HG03571 (cell line): ENCODE measurements around the gene SLC25A14.
"Not testable (repeated sequence)": the region's sequence is repeated elsewhere in the genome, so short reads cannot be mapped to it uniquely, and the experiment has no call there.

Experiments
- ATAC-seq: cut with Tn5 transposase; IDR thresholded peaks from one replicate; pipeline ENCODE4 v1.9.1; 2021; ENCODE audit not compliant: unreplicated experiment

The SLC25A14 gene, protein sequence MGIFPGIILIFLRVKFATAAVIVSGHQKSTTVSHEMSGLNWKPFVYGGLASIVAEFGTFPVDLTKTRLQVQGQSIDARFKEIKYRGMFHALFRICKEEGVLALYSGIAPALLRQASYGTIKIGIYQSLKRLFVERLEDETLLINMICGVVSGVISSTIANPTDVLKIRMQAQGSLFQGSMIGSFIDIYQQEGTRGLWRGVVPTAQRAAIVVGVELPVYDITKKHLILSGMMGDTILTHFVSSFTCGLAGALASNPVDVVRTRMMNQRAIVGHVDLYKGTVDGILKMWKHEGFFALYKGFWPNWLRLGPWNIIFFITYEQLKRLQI

DNA sequence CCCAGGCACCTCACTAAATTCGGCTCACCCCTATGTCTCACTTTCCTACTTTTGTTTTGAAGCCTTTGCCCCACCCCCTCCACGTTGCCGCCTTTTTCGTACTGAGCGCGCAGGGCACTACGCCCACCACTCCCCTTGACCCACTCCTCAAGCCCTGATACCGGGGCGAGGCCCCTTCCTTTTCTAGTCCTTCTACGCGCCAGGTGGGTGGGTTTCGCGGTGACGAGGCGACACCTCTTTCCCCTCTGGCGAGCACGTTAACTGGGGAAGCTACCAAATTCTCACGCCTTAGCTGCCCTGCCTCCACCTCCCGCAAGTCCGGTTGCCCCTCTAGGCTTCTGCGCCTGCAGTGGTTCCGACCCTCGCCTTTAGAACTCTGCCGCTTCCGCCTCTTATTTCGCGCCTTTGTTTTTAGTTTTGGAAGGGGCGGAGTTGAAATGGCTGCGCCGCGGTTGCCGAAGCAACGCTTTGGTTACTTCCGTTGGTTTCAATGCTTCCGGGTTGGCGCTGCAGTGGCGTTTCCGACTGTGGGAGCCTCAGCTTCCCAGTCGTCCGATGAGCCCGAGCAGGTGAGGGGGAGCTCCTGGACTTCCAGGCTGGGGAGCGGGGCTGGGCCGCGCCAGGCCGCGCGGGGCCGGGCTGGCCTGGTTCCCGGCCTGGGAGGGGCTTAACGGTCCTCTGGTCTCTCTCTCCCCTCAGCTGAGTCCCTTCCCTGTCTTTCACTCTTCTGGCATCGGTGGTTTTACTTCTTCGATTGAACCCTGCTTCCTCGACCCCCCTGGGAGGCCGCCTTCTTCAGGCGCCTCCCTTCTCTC lies at the start of gene SLC25A14:
Gene SLC25A14, plus strand, starts transcription at position 512 of the 815 bp plus-strand sequence. CDS start 360 bp downstream, outside the sequence.
- ATAC-seq: peak; percentile 99

DNA sequence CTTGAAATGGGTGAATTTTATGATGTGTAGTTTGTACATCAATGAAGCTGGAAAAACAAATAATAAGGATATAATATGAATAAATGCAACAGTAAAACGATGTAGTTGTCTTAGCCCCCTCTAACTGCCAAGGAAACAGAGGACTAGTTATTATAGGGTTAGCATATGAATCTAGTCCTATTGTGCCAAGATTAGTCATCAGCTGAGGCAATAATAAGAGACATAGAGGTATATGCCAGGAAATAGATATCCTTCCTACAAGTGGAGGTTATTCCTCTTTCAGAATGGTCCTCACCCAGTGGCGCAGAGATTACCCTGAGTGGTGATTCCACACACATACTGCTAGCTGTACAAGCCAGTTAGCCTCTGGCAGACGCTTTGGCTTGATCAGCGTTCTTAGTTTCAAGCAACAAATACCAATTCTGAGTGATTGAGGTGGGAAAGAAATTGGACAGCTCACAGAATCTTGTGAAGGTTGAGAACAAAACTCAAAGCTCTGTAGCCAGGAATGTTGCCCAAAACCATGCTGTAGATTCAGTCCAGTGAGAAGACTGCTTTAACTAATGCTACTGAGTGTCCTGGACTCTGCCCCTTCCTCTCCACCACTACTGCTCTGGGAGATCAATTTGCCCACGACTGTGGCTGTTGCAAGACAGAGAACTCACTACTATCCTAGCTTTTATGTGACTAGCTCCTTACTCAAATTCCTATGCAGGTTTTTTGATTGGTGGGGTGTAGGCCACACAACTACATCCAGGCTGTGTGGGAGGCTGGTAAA lies 44.0 kb upstream of the SLC25A14 start:
- ATAC-seq: no peak

DNA sequence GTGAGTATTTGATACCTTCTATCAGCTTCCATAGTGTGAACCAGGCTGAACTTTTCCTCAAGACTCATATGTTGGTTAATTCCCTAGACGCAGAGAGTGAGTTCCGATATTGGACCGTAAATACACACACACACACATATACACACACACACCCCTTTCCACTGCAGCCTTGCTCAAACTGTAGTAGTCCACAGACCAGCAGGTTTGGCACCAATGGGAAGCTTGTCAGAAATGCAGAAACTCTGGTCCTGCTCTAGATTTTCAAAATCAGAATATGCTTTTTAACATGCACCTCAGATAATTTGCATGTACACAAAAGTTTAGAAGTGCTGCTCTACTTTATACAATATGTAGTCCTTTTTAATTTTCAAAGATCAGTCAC lies 43.4 kb upstream of the SLC25A14 start:
- ATAC-seq: no peak

DNA sequence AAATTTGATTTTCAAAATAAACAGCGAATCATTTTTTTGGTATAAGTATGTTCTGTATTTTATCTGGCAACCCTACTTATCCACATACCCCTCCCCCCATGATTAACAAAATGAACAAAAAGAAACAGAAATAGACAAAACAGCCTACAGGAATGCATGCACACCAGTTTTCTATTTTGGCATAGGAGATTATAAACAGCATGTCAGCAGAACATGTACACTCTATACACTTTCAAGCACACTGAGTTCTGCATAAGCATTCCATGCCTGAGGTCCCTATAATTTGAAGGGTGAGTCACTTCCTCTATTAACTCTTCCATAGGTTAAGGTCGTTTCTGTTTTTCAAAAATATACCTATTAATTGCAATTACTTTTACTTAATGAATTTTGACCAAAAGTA lies 43.0 kb upstream of the SLC25A14 start:
- no peak for ATAC-seq

DNA sequence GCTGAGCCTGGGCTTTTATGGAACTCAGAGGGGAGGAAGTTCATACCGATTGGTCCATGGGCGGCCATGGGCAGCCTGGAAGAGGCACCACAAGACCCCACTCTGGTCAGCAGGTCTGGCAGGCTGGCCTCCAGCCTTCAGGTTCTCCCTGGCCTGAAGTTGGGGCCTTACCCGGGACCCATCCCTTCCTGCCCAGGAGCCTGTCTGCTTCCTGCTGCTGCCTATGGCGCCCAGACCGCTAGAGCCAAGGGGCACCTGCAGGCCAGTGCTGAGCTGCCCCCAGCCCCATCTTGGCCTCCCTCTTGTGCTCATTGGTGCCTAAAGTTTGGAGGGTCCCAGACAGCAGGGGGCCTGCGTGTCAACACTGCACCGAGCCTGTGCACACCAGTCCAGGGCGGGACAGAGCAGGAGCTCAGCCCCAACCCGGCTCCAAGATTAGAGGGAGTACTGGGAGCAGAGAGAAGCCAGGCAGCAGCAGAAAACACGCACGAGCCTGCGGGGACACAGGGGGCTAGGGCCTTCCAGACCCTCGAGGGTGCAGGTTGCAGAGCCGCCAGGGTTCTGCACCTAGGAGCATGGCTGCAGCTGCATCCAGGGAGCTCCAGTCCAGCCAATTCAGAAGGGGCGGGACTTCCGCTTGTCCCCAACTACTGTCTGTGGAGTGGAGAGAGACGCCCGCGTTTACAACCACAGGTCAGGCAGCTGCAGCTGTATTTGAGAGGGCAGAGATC lies 40.3 kb upstream of the SLC25A14 start:
- ATAC-seq: no peak

DNA sequence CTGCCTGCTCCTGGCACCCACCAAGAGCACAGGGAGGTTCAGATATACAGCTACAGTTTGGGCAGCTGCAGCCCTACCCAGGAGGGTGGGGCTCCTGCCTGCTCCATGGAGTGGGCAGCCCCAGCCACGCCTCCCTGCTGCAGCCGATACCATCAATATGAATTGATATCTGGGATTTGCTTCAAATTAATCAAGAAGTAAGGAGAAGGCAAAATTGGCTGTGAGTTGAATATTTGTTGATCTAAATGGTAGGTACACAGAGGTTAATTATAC lies 39.8 kb upstream of the SLC25A14 start:
- no peak for ATAC-seq

DNA sequence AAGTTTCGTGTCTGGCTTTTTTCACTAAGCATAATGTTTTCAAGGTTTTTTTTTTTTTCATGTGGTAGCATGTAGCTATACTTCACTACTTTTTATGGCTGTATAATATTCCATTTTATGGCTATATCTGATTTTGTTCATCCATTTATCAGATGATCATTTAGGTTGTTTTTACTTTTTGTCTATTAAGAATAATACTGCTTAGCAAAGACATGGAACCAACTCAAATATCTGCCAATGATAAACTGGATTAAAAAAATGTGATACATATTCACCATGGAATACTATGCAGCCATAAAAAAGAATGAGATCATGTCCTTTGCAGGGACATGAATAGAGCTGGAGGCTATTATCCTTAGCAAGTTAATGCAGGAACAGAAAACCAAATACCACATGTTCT lies 38.3 kb upstream of the SLC25A14 start:
- ATAC-seq: no peak

DNA sequence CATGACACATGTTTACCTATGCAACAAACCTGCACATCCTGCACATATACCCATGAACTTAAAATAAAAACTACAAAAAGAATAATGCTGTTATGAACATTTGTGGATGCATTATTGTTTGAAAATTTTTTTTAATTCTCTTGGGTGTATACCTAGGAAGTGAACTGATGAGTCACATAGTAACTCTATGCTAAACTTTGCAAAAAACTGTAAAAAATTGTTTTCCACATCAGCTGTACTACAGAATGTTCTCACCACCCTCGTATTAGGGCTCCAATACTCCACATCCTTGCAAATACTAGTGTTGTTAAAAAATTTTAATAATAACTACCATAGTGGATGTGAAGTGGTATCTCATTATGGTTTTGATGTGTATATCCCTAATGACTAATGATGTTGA lies 37.7 kb upstream of the SLC25A14 start:
- ATAC-seq: no peak

DNA sequence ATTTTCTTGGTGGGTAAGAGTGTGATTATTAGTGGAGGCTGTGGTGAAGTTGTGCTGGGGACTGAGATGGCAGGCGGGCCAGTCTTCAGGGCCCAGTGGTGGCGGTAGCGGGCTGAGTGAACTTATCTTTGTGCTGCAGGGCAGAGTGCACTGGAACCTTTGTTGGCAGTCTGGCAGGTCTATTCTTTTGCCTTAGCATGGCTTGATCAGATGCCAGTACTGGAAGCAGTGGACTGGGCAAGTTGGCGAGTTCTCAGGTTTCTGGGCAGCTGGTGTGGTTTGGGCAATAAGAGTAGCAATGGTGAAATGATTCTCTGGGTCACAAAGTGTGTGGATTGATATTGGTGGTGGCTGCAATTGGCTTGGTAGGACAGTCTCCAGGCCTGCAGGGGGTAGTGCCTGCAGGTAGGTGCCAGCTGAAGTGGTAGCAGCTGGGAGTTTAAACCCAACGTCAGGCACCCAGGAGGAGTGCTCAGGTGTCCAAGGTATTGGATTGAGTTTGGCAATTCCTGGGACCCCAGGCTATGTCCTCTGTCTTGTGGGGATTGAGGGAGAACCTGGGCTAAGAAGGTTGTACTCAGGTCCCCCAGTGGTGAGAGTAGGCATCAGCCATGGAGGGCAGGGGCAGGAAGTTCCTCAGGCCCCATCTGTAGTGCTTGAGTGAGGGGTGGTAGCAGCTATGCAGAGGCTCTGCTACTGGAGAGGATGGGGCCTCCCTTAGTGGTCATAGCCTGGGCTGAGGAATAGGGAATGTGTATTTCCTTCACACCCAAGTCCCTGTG lies 34.9 kb upstream of the SLC25A14 start:
- no peak for ATAC-seq

DNA sequence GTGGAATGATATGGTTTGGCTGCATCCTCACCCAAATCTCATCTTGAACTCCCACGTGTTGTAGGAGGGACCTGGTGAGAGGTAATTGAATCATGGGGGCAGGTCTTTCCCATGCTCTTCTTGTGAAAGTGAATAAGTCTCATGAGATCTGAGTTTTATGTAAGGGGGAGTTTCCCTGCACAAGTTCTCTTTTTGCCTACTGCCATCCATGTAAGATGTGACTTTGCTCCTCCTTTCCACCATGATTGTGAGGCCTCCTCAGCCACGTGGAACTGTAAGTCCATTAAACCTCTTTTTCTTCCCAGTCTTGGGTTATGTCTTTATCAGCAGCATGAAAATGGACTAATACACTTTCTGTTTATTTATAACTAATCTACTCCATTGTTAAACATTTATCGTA lies 19.8 kb upstream of the SLC25A14 start:
- ATAC-seq: not testable (repeated sequence)

DNA sequence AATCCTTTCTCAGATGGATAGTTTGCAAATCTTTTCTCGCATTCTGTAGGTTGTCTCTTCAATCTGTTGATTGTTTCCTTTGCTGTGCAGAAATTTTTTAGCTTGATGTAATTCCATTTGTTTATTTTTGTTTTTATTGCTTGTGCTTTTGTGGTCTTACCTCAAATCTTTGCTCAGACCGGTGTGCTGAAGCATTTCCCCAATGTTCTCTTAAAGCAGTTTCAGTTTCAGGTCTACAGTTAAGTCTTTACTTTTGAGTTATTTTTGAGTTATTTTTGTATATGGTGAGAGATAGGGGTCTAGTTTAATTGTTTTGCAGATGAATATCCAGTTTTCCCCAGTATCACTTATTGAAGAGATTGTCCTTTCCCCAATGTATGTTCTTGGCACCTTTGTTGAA lies 18.2 kb upstream of the SLC25A14 start:
- ATAC-seq: no peak

DNA sequence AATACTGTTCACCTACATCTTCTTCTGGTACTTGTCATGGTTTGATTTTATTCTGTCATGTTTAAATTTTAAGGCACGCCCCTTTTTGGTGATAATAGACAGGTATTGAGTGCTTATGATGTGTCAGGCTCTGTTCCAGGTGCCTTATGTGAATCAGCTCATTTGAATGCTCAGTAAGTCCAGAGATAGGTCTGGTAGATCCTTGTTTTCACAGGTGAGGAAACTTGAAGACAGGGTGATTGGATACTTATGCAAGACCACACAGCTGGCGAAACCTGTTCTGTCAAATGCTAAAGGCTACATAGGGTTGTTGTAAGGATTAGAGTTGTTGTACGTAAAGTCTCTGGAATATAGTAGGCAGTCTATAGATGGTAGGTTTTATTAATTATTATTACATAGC lies 9.6 kb upstream of the SLC25A14 start:
- ATAC-seq: no peak

DNA sequence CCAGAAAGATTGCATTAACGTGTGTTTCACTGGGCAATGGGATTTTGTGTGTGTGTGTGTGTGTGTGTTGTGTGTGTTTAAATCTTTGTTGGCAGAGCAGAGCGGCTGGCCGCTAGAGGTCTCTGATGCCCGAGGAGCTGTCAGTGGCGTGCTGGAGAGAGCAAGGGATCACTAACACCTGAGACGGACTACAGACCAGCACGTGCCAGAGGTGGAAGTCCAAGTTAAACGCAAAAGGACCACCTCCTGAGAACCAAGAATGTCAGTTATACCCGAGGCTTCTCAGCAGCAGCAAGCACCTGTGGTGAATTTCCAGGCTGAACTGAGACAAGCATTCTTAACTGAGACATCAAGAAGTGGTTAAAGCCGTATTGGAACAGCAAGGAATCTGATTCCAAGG lies 9.0 kb upstream of the SLC25A14 start:
- no peak for ATAC-seq

DNA sequence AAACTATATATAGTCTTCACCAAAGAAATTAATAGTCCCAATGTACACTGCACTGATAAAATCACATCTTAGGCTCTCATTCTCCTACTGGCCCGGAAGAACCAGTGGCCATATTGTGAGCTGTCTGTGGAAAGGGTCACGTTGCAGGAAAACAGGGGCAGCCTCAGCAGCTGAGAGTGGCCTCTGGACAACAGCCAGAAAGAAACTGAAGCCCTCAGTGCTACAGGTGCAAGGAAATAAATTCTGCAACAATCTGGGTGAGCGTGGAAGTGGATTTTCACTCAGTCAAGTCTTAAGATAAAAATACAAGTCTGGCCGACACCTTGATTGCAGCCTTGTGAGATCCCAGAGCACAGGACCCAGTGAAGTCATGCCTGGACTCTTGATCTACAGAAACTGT lies 3.2 kb upstream of the SLC25A14 start:
- no peak for ATAC-seq

DNA sequence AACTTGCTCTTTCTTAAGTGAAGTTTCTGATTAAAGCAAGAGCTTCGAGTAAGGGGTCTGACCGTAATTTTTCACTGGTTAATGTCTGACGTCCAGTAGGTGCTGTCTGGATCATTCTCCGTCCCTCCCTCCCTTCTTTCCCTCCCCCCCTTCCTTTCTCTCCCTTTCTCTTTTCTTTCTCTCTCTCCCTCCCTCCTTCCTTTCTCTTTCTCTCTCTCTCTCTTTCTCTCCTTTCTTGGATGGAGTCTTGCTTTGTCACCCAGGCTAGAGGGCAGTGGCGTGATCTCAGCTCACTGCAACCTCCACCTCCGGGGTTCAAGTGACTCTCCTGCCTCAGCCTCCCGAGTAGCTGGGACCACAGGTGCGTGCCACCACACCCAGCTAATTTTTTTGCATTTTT lies 850 bp upstream of the SLC25A14 start:
- ATAC-seq: not testable (repeated sequence)

DNA sequence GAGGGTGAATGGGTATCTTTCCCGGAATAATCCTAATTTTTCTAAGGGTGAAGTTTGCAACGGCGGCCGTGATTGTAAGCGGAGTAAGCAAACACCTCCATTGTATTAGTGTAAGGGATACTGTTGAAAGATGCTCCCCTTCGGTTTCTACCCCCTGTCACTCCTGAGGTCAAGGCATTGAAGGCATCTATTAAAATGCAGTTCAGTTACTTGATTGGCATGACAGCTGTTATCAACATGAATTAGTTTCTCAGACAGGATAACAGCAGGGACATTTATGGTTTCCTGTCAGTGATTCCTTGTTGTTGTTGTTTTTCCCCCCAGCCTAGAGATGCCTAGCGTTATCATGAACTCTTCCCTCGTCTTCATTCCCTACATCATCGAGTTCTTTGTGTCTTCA lies 552 bp downstream of the SLC25A14 start:
- peak; percentile 10 for ATAC-seq

DNA sequence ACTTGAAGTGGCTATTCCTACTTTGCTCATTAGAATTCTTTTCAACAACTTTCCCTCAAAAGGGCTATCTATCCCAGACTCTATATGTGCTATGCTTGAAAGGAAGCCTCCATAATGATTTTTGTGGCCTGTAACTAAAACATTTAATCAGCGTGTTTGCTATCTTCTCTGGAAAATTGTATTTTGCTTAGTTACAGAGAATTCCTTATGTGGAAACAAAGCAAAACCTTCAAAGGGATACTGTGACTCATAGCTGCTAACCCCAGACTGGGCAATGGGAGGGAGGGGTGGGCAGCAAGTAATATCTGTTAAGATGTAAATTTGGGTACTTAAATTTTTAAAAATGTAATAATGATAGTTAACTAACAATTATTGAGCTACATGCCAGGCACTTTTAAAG lies 3.7 kb downstream of the SLC25A14 start:
- ATAC-seq: no peak

DNA sequence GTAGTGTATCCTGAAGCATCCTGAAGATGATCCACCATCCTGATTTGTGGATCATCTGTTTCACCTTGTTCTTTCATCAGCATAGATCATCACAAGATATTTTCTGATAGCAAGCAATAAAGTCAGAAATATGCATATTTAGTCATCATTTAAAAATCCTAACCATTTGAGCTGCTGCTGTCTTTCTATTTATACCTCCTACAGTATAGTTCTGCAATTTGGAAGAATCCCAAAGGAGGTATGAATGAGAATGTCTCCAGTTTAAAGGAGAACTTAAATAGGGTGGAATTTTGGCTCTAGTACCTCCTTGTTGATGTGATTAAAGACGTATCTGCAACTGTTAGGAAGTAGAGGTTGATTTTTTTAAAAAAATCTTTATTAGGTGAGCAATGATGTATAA lies 7.6 kb downstream of the SLC25A14 start:
- no peak for ATAC-seq

DNA sequence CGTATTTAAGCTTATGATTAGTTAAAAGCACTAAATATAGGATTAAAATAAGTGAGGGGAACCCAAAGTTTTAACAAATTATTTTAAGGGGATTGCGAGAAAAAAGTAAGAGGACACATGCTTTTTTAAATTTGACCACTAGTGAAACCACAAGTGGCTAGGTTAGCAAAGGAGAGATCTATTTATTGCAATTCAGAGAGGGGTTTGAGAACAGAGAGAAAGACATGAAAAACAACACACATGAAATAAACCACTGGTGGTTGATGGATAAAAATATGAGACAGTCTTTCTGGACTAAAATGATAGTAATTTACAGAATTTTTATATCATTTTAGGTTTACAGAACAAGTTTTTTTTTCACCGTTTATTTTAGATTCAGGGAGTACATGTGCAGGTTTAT lies 11.8 kb downstream of the SLC25A14 start:
- ATAC-seq: no peak

DNA sequence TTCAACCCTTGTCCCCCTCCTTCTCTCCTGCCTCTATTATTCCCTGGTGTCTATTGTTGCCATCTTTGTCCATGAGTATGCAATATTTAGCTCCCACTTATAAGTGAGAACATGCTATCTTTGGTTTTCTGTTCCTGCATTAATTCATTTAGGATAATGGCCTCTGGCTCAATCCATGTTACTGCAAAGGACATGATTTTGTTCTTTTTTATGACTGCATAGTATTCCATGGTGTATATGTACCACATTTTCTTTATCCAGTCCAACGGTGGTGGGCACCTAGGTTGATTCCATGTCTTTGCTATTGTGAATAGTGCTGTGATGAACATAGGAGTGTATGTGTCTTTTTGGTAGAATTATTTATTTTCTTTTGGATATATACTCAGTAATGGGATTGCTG lies 12.3 kb downstream of the SLC25A14 start:
- ATAC-seq: not testable (repeated sequence)

DNA sequence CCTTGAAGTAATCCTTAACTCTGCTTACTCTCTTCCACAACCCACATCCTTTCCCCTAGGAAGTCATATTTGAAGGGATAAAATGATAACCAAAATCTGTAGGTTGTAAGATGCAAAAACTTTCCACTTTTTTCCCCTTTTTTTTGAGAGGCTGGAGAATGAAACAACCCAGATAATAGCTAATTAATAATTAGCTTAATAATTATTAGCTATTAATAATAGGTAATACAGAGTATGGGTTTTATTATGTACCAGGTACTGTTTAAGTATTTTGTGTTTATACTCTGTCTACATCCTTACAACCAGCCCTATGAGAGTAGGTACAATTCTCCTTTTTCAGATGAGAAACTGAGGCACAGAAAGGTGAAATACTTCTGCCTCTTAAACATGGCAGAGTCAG lies 36.4 kb downstream of the SLC25A14 start:
- no peak for ATAC-seq
